ENCODE data around the gene SYCP2L.
"Not testable (repeated sequence)": the region's sequence is repeated elsewhere in the genome, so short reads cannot be mapped to it uniquely, and the experiment has no call there.

Gene SYCP2L

DNA sequence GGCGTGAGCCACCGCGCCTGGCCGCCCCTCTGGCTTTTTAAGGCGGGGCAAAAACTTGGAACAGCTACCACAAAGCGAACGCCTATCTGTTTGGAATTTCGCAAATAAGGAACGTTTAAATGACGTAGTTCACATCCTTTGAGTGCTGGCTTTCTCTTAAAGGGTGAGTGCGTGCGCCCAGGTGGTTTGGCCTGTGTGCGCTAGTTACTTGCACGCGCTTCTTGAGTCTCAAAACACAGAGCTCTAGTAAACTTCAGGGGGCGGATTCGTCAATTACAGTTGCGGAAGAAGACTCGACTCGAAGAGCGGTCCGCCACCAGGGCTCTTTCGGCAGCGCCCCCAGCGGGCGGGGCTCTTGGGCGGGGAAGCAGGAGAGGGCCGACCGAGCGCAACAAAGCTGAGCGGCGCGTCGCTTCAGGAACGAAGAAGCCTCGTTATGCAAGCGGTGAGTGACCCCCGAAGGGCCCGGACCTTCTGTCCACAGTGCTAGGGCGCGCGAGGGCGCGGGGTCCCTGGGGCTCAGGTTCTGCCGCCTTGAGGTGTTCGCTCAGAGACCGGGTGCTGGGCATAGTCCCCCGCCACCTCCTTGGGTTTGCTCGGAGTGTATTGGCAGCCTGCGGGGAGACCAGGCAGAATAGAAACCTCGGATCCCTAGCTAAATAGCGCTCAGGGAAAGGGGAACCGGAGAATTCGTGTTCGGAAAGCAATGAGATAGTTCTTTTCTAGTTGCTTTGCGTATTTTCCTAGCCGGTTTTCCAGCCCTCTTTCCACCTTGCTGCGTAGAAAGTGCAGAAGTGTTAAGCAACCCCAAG, at the start of gene SYCP2L:
Gene SYCP2L (plus strand): TSS at position 362 of the 812 bp plus-strand sequence. CDS start 75 bp downstream, at position 437.
- peak within 1 kb of the TSS; percentile 12 for H3K27ac ChIP-seq
- peak; percentile 18 for DNase-seq (ENCODE audit: low read depth, low spot score)

DNA sequence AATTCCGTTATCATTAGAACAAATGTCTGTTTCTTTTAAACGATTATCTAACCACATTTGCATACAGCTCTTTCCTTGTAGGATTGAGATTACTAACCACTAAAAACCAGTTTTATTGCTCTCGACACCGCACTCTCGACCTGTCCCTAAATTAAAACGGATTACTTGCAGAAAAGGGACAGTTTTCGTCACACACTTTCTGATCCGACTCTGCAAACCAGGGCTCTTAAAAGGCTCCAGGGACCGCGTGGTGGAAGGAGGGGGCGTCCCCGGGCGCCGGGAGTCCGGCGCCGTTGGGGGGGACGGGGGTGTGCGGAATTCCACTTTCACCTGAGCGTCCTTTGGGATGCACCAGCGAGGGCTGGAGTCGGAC, 49.2 kb upstream of the SYCP2L start:
- no peak for DNase-seq (ENCODE audit: low read depth, low spot score)
- H3K27ac ChIP-seq = no peak overlapping the region

DNA sequence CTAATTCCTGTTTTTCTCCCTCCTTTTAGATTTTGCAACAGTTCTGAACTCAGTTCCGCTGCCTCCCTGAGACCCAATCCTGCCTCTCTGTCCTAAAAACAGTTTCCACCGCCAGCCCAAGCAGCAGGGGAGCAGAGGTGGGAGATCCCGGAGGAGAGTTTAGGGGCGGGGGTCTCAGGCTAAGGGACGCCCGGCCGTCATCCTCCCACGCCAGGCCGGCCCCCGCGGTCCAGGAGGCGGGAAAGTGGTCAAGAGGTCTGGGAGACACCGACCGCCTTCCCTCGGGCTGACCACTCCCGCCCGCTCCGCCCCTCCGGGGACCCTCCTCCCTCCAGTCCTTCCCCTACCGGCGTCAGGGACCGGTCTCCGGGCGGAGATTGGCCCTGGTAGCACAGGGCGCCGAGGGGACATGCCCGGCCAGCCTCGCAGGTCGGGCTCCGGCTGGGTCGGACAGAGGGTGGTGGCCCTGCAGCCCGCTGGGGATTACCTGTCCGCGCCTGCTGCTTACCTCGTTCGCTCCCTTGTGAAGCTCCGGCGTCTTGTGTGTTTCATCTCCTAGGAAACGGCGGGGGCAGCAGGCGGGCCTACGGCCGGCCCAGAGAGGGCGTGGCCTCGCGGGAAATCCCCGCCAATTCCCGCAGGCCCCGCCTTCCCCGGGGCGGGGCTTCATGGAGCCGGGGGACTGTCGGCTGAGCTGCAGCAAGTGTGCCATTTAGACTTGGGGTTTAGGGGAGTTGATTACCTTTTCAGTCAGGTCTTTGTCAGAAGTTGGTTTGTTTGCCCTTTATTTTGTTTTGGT, 48.7 kb upstream of the SYCP2L start, which contains the start of gene MAK:
Gene MAK (minus strand): TSS at position 545 of the 799 bp plus-strand sequence. CDS start 7,891 bp downstream, outside the sequence.
- no peak within 1 kb of the TSS for H3K27ac ChIP-seq

DNA sequence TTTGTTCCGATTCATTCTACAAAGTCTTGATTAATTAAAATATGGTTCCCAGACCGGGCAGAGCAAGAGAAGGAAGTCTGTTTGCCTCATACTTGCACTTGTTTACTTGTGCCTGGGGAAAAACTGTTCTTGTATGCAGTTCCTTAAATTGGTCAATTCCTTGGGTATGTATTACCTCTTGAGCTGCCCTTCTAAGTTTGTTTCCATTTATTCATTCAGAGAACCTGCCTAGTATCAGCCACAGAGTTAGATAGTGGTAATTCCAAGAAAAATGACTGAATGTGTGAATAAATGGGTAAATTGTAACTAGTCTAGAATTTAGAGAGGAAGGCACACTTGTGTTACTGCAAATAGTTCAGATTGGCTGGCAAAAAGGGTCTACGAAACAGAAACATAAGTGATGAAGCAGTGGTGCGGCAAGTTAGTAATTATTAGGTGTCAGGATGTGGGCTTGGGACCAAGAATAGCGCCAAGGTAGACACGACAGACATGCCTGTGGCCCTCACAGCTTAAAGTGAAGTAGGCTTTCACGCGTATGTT, 48.0 kb upstream of the SYCP2L start:
- H3K27ac ChIP-seq = no peak overlapping the region
- no peak for DNase-seq (ENCODE audit: low read depth, low spot score)

More for the DNA sequence above, 48.7 kb upstream of the SYCP2L start, which contains the start of gene MAK:
- peak; percentile 51 for DNase-seq (ENCODE audit: low read depth, low spot score)

DNA sequence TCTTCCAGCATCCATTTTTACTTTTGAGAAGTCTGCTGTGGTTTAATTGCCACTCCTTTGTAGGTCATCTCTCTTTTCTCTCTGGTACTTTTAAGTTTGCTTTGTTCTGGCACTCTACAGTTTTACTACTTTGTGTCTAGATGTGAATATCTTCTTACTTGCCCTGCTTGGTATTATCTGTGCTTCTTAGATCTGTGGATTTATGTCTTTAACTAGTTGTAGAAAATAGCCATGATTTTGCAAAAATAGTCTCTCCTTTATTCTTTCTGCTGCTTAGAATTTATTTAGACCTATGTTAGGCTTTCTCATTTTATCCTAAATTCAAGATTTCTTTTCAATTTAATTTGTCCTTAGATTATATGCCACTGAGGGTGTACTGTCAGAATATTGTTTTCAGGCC, 43.3 kb upstream of the SYCP2L start:
- DNase-seq (ENCODE audit: low read depth, low spot score) = no peak
- no peak overlapping the region for H3K27ac ChIP-seq

DNA sequence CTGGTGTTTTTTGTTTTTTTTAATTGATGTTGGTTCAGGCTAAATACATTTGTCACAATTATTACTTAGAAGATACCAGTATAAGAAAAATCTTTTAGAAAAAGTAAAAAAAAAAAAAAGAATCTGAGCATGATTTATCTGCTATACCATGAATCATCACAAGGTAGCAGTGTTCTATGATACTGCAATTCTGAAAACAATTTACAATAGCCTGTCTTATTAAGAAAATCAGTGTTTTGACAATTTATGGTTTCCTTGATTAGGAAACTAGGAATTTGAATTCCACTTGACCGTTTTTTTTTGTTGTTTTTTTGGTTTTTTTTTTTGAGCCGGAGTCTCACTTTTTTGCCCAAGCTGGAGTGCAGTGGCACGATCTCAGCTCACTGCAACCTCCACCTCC, 39.2 kb upstream of the SYCP2L start:
- H3K27ac ChIP-seq = no peak overlapping the region
- no peak for DNase-seq (ENCODE audit: low read depth, low spot score)

DNA sequence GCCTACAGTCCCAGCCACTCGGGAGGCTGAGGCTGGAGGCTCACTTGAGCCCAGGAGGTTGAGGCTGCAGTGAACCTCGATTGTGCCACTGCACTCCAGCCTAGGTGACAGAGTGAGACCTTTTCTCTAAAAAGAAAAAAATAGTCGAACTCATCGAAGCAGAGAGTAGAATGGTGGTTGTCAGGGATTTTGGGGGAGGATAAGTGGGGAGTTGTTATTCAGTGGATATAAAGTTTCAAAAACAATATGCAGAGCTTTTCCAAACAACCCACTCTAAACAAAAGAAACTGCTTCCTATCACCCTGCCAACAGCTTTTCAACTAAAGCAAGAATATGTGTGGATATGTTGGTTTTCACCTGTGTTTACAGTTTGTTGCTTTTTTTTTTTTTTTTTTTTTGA, 37.0 kb upstream of the SYCP2L start:
- no peak overlapping the region for H3K27ac ChIP-seq
- no peak for DNase-seq (ENCODE audit: low read depth, low spot score)

DNA sequence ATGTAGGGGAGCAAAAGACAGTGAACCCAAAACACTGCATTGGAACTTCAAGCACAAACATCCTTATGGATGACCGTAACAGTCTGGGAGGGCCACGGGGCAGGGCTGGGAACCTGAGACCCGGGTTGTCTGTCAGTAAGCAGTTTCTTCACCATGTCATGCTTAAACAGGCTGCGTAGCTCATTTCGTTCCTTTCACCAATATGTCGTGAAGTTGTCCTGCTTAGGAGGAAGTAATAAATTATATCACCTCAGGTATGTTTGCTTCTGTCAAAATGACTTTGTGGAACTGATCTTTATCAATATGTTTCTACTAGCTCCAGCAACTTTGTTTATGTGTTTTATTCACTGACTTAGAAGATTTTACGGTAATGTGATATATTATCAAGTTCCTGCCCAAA, 36.1 kb upstream of the SYCP2L start:
- DNase-seq (ENCODE audit: low read depth, low spot score) = peak; percentile 18
- H3K27ac ChIP-seq = no peak overlapping the region

DNA sequence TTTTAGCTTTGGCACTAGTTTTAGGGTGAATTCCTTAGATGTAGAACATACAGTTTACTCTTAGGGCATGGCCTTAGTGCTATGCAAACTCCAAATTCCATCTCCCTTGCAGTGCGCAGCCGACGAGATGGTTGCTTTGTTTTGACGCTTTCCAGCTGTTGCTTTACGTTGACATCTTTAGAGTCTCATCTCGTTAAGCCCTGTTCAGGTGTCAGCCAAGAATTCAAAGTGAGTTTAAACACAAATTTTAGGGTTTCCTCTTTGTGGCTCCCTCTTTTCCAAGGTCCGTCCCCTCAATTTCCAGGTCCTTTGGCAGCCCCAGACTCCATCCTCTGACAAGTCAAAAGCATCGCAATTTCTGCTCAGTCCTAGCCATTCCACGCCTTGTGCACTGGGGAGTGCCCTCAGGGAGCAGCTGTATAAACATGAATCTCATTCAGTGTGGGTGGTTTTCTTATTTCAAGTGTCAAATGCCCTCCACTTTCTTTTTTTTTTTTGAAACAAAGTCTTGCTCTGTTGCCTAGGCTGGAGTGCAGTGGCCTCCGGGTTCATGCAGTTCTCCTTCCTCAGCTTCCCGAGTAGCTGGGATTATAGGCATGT, 34.4 kb upstream of the SYCP2L start:
- H3K27ac ChIP-seq = no peak overlapping the region
- no peak for DNase-seq (ENCODE audit: low read depth, low spot score)

DNA sequence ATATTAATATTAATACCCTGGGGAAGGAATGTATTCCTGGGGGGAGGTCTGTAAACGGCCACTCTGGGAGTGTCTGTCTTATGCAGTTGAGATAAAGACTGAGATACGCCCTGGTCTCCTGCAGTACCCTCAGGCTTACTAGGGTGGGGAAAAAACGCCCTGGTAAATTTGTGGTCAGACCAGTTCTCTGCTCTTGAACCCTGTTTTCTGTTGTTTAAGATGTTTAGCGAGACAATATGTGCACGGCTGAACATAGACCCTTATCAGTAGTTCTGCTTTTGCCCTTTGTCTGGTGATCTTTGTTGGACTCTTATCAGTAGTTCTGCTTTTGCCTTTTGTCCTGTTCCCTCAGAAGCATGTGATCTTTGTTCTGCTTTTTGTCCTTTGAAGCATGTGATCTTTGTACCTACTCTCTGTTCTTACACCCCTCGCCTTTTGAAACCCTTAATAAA, 33.0 kb upstream of the SYCP2L start:
- not testable (repeated sequence) for DNase-seq (ENCODE audit: low read depth, low spot score); H3K27ac ChIP-seq

DNA sequence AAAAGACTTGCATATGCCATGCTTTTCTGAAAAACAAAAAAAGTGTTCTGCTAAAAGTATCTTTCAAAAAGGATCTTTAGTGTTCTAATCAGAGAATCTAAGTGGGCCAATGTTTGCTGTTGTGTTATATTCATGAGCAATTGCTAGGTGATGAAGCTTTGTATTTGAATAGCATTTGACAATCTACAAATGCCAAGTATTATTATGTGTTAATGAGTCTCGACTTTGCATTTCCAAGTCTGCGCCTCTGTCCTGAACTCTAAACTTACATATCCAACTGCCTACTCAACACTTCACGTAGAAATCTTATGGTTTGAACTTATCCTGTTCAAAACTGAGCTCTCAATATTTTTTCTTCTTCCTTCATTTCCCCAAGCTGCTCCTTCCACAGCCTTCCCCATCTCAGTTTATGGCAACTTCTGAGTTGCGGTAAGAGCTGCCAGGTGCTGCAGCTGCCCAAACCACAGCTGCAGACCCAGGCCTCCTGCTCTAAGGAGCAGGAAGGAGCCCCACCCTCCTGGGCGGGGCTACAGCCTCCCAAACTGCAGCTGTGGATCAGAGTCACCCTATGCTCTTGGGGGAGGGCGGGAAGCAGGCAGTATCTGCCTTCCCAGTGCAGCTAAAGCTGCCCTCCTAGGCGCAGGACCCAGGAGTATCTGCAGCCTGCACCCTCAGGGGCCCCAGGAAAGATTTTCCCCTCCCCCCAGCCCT, 31.8 kb upstream of the SYCP2L start:
- no peak for DNase-seq (ENCODE audit: low read depth, low spot score)
- H3K27ac ChIP-seq = no peak overlapping the region

DNA sequence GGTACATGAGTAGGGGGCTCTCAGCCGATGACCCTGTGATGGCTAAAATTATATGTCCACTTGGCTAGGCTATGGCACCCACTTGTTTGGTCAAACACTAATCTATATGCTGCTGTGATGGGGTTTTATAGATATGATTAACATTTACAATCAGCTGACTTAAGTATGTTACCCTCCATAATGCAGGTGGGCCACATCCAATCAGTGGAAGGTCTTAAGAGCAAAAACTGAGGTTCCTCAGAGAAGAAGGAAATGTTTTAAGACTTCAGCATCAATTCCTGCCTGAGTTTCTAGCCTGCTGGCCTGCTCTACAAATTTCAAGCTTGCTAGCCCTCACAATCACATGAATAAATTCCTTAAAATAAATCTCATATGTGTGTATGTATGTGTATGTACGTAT, 29.6 kb upstream of the SYCP2L start:
- no peak for DNase-seq (ENCODE audit: low read depth, low spot score)
- no peak overlapping the region for H3K27ac ChIP-seq

DNA sequence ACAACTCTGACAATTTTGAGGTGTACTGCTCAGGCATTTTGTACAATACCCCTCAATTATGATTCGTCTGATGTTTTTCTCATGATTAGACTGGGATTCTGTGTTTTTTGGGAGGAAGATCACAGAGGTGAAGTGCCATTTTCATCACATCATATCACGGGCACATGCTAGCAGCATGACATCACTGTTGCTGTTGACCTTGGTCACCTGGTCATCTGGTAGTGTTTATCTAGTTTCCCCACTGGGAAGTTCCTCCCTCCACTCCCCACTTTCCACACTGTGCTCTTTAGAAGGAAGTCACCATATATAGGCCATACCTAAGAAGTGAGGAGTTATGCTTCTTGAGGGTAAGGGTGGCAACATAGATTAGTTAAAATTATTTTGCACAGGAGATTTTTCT, 25.8 kb upstream of the SYCP2L start:
- no peak for DNase-seq (ENCODE audit: low read depth, low spot score)
- H3K27ac ChIP-seq = no peak overlapping the region

DNA sequence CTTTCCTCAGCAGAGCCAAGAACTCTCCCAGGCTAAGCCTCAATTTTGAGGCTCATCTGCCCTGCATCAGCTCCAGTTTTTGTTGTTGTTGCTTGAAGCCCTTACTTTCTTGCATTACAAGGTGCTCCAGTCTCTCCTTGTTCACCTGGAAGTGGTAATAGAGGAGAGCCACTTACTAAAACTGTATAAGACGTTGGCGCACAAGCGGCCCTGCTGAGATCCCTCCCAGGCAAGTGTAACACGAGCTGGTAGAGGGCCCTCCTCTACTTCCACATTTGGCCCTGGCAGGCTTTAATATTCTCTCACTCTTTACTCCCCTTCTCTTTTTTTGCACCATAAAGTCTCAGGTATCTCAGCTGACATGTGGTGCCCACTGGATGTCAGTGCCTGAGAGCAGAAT, 24.5 kb upstream of the SYCP2L start:
- H3K27ac ChIP-seq = no peak overlapping the region
- no peak for DNase-seq (ENCODE audit: low read depth, low spot score)

DNA sequence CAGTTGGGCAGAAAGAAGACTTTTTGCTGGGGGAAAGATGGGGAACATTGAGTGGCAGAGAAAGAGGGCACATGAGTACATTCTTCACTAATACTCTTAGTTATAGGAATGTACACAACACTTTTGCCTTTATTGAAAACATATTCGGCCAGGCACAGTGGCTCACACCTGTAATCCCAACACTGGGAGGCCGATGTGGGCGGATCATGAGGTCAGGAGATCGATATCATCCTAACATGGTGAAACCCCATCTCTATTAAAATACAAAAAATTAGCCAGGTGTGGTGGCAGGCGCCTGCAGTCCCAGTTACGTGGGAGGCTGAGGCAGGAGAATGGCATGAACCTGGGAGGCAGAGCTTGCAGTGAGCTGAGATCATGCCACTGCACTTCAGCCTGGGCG, 23.8 kb upstream of the SYCP2L start:
- not testable (repeated sequence) for H3K27ac ChIP-seq; DNase-seq (ENCODE audit: low read depth, low spot score)

DNA sequence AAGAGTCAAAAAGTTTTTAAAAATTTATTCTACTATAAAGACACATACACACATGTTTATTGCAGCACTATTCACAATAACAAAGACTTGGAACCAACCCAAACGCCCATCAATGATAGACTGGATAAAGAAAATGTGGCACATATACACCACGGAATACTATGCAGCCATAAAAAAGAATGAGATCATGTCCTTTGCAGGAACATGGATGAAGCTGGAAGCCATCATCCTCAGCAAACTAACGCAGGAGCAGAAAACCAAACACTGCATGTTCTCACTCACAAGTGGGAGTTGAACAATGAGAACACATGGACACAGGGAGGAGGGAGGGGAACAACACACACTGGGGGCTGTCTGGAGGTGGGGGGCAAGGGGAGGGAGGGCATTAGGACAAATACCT, 20.1 kb upstream of the SYCP2L start:
- DNase-seq (ENCODE audit: low read depth, low spot score); H3K27ac ChIP-seq: not testable (repeated sequence)

DNA sequence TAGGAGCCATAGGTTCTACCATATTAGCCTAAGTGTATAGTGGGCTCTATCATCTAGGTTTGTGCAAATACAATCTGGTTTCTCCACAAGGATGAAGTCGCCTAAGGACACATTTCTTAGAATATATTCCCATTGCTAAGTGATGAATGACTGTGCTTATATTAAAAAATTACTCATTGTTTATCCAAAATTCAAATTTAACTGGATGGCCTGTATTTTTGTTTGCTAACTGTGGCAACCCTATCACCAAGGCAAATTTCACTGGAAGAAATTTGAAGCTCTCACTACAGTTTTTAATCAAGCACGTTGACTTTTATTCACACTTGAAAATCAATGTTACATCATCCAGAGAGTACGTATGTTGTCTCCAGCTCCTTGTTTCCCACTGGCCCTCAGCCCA, 18.9 kb upstream of the SYCP2L start:
- DNase-seq (ENCODE audit: low read depth, low spot score) = no peak
- H3K27ac ChIP-seq = no peak overlapping the region

DNA sequence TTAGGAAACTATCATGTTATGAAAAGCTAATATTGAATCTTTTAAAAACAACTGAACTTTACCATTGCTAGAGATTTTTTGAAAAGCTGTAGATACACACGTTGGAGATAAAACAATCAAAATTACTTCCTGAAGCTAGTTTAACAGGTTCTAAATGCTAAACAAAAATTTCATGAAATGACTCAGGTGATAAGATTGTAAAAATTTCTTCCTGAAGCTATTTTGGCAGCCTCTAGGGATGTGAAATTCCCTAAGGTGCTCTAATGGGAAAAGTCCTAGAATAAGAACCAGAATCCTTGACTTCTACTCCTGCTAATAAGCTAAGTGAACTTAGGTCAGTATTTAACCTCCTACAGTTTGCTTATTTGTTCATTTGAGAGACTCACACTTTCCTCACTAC, 13.5 kb upstream of the SYCP2L start:
- H3K27ac ChIP-seq = no peak overlapping the region
- DNase-seq (ENCODE audit: low read depth, low spot score) = no peak

DNA sequence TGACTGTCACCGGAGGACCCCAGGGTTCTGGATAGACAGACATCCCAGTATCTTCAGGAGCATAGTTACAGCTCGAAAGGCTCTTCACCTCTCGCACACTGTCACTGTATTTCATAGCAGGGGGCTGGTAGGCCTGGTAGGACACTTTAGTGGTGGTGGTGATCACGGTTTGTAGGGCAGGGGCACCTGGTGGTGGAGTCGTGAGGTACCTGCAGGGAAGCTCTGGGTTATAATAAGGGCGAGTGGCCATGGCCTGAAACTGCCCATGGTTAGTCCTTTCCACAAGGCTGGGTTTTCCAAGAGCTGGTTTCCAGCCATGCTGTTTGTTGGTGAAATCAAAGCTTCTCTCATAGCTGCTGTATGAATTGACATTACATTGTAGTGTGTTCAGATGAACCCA, 12.6 kb upstream of the SYCP2L start:
- no peak for DNase-seq (ENCODE audit: low read depth, low spot score)
- H3K27ac ChIP-seq = no peak overlapping the region

DNA sequence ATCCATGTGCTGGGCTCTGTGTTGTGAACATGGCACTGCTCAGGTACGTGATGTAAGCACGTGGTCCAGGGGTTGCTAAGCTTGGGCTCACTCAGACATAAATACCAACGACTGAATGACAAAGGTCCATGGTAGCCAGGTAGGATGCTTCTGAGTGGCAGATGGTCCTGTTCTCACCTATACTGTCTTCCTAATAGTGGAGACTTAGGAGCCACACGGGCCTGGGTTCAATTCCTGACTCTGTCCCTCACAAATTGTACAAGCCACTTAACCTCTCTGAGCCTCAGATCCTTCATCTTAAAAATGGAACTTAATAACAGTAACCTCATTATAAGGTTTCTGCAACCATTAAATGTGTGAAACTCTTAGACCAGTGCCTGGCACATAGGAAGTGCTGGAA, 11.8 kb upstream of the SYCP2L start:
- no peak for DNase-seq (ENCODE audit: low read depth, low spot score)
- H3K27ac ChIP-seq = no peak overlapping the region
